Testis (tissue), 2 donors: Measurements from ENCODE around the gene OCA2.

Experiments
- POLR2A ChIP-seq: fragments of 450-650 bp; IDR thresholded peaks from one replicate; pipeline ENCODE4 v1.6.1; 2017; ENCODE audit warnings: antibody characterized with exemption, mild to moderate bottlenecking, moderate library complexity
- TF ChIP-seq, protein P1 (sequence below), 3 experiments: fragments of 450-650 bp in 2 of 3; fragments of 200-600 bp in 1 of 3; sonication (generic) in 1 of 3; IDR thresholded peaks; one replicate each; pipeline ENCODE4 v1.5.1; 2016 to 2019; ENCODE audit warnings: antibody characterized with exemption in 3 of 3, mild to moderate bottlenecking in 2 of 3, moderate library complexity in 1 of 3

DNA sequence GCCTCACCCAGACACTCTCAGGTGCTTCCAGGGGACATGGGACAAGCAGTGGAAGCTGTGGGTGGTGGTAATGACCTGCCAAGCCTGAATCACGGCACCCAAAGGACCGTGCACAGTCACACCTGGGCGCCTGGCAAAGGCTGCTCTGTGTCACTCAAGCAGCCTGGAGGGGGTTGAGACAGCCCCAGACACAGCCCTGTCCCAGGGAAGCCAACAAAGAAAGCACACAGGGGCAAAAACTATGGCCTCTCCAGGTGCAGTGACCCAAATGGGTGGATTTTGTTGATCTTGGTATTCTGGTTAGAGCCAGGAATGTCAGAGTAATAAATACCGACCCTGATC lies 15.0 kb upstream of the OCA2 start:
- TF ChIP-seq, protein P1, sequence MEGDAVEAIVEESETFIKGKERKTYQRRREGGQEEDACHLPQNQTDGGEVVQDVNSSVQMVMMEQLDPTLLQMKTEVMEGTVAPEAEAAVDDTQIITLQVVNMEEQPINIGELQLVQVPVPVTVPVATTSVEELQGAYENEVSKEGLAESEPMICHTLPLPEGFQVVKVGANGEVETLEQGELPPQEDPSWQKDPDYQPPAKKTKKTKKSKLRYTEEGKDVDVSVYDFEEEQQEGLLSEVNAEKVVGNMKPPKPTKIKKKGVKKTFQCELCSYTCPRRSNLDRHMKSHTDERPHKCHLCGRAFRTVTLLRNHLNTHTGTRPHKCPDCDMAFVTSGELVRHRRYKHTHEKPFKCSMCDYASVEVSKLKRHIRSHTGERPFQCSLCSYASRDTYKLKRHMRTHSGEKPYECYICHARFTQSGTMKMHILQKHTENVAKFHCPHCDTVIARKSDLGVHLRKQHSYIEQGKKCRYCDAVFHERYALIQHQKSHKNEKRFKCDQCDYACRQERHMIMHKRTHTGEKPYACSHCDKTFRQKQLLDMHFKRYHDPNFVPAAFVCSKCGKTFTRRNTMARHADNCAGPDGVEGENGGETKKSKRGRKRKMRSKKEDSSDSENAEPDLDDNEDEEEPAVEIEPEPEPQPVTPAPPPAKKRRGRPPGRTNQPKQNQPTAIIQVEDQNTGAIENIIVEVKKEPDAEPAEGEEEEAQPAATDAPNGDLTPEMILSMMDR (IDR thresholded peaks at IDR 0.05) = no peak
- no peak for TF ChIP-seq POLR2A
